HepG2 (cell line): ENCODE results near the gene LGALS8. TPM values are rescaled to one million over a fixed set of nuclear protein-coding genes. Genes with fewer than 3 reads are reported as not detected.
"Not testable (repeated sequence)": the region's sequence is repeated elsewhere in the genome, so short reads cannot be mapped to it uniquely, and the experiment has no call there.

Experiments
- ATAC-seq: fragments of 200-7000 bp; cut with Tn5 transposase; 3 replicates; pipeline ENCODE4 v1.9.1; 2020; ENCODE audit warnings: mild to moderate bottlenecking, moderate library complexity
- BruUV-seq: library from RNA; stranded (reverse); fragments of 400-500 nt; replicated peaks from 2 replicates; lab custom pipeline; 2021; lab: Mats Ljungman, UMichigan
- CTCF ChIA-PET: fragments of 300-600 bp; formaldehyde crosslinking; extraction: SDS; loops from one replicate; lab custom pipeline; 2021; ENCODE audit warnings: low total read pairs, inconsistent platforms, low intra/inter-chr PET ratio; lab: Yijun Ruan, JAX
- POLR2A ChIA-PET: fragments of 350-600 bp; sonication (Branson Sonifier 250); formaldehyde crosslinking; loops from one replicate; lab custom pipeline; 2020; ENCODE audit warnings: antibody characterized with exemption, inconsistent platforms; lab: Yijun Ruan, JAX
- DNase-seq: peaks from one replicate; pipeline ENCODE4 v3.0.0-alpha.2; 2015; ENCODE audit warnings: low spot score
- FAIRE-seq: peaks from 3 replicates; lab custom pipeline; 2011; peaks lifted over from hg19 to GRCh38; lab: Jason Lieb, UNC
- H2AFZ ChIP-seq: one replicate; pipeline ENCODE4 v1.6.1; 2011; ENCODE audit warnings: low read length, inconsistent platforms
- H3K27ac ChIP-seq: fragments of 300-600 bp; 3 replicates; pipeline ENCODE4 v1.8.0; 2011; ENCODE audit warnings: mixed run types, mild to moderate bottlenecking, mixed read lengths, low read length, inconsistent platforms; ENCODE audit not compliant: insufficient read depth; ENCODE audit errors: extremely low read length
- H3K27me3 ChIP-seq, 2 experiments: fragments of 200-600 bp in 1 of 2; 2 replicates in 1 of 2; 3 replicates in 1 of 2; pipeline versions ENCODE4 v1.6.0 to v1.8.0; 2011; ENCODE audit warnings: low read length in 2 of 2, mild to moderate bottlenecking in 2 of 2, moderate library complexity in 2 of 2, inconsistent platforms in 1 of 2; ENCODE audit not compliant: insufficient read depth in 2 of 2, control insufficient read depth in 1 of 2
- H3K36me3 ChIP-seq, 2 experiments: fragments of 200-600 bp in 1 of 2; replicated peaks in 1 of 2; 2 replicates in 1 of 2; 3 replicates in 1 of 2; pipeline versions ENCODE4 v1.5.1 to v1.8.0; 2011; ENCODE audit warnings: low read length in 2 of 2, inconsistent platforms in 1 of 2; ENCODE audit not compliant: insufficient read depth in 2 of 2, control insufficient read depth in 1 of 2
- H3K4me1 ChIP-seq: 2 replicates; pipeline ENCODE4 v1.5.1; 2012; ENCODE audit warnings: low read length, inconsistent platforms; ENCODE audit not compliant: insufficient read depth
- H3K4me2 ChIP-seq: 2 replicates; pipeline ENCODE4 v1.6.0; 2011; ENCODE audit warnings: low read depth, low read length, inconsistent platforms
- H3K4me3 ChIP-seq, 3 experiments: fragments of 200-600 bp in 1 of 3; sonication (generic), shearing (Covaris generic) in 1 of 3; replicated peaks in 1 of 3; 2 replicates each; pipeline ENCODE4 v1.5.1; 2011 to 2016; ENCODE audit warnings: low read length in 3 of 3, inconsistent platforms in 2 of 3, low read depth in 2 of 3, mild to moderate bottlenecking in 2 of 3, control low read depth in 1 of 3, mixed read lengths in 1 of 3; ENCODE audit not compliant: insufficient read depth in 1 of 3
- H3K79me2 ChIP-seq: one replicate; pipeline ENCODE4 v1.6.1; 2011; ENCODE audit warnings: low read length, inconsistent platforms; ENCODE audit not compliant: insufficient read depth
- H3K9ac ChIP-seq: 2 replicates; pipeline ENCODE4 v1.6.0; 2011; ENCODE audit warnings: mild to moderate bottlenecking, low read depth, low read length, inconsistent platforms; ENCODE audit not compliant: insufficient read depth
- H3K9me3 ChIP-seq: 2 replicates; pipeline ENCODE4 v1.5.1; 2012; ENCODE audit warnings: mild to moderate bottlenecking, low read length
- H4K20me1 ChIP-seq: 2 replicates; pipeline ENCODE4 v1.6.0; 2011; ENCODE audit warnings: inconsistent platforms, mild to moderate bottlenecking, low read length, moderate library complexity; ENCODE audit not compliant: insufficient read depth
- PAWR ChIP-seq: sonication (generic); formaldehyde crosslinking; IDR thresholded peaks from 2 replicates; pipeline ENCODE4 v1.4.0; 2020; ENCODE audit warnings: missing genetic modification reagents, mild to moderate bottlenecking, borderline replicate concordance
- SP2 ChIP-seq: sonication (generic); formaldehyde crosslinking; IDR thresholded peaks from 2 replicates; pipeline ENCODE4 v1.5.1; 2020; ENCODE audit warnings: mild to moderate bottlenecking, missing genetic modification reagents
- ZNF136 ChIP-seq: sonication (generic); formaldehyde crosslinking; IDR thresholded peaks from 2 replicates; pipeline ENCODE4 v1.8.1; 2022; ENCODE audit warnings: low read depth, mild to moderate bottlenecking, moderate library complexity, missing genetic modification reagents
- ZSCAN12 ChIP-seq: sonication (generic); formaldehyde crosslinking; IDR thresholded peaks from 2 replicates; pipeline ENCODE4 v1.9.0; 2021; ENCODE audit warnings: mild to moderate bottlenecking, missing genetic modification reagents
- WGBS: methylation state at CpG from one replicate; pipeline ENCODE4 v1.1.6; 2017; ENCODE audit warnings: low lambda C conversion rate; 5-methylcytosine and 5-hydroxymethylcytosine counted together
- in situ Hi-C: cut with HindIII; loops from 2 replicates; pipeline ENCODE4 v1.10.0; 2017; ENCODE audit warnings: low pct_unique_long_range_greater_than_20kb; ENCODE audit not compliant: extremely low pct_ligation_motif_present
- intact Hi-C: fragments of 100-400 bp; cut with micrococcal nuclease; formaldehyde crosslinking; loops from one replicate; pipeline ENCODE4 v1.10.0; 2022; ENCODE audit not compliant: unreplicated experiment
- polyA plus RNA-seq, 8 experiments: library from polyadenylated mRNA; depleted of rRNA in 3 of 8; stranded (reverse) in 7 of 8; unstranded in 1 of 8; fragments of >200 nt; fragmentation: Illumina TruSeq in 4 of 8; extraction: Trizol in 4 of 8; gene quantifications; 2 replicates each; pipeline versions ENCODE4 v1.2.1 to v1.2.3, GENCODE V29; 2011 to 2016; ENCODE audit warnings: low read depth in 4 of 8, missing spikeins in 1 of 8, mixed read lengths in 1 of 8; ENCODE audit not compliant: insufficient read depth in 1 of 8
- total RNA-seq, 5 experiments: library from RNA; depleted of rRNA; stranded (reverse); fragments of >200 nt; fragmentation: Illumina TruSeq; extraction: Trizol; gene quantifications; 2 replicates each; pipeline ENCODE4 v1.2.3, GENCODE V29; 2016; ENCODE audit warnings: low read depth in 1 of 5
- TF ChIP-seq, protein P1 (sequence below): sonication (generic); formaldehyde crosslinking; IDR thresholded peaks from 2 replicates; pipeline ENCODE4 v1.5.0; 2020; ENCODE audit warnings: mild to moderate bottlenecking, missing genetic modification reagents

LGALS8 gene
- total and polyA plus RNA-seq, 2 of the 13 experiments (the other 11 are each of a cell fraction or from before 2014, with no cell fraction given) = 29.3 to 185 TPM

DNA sequence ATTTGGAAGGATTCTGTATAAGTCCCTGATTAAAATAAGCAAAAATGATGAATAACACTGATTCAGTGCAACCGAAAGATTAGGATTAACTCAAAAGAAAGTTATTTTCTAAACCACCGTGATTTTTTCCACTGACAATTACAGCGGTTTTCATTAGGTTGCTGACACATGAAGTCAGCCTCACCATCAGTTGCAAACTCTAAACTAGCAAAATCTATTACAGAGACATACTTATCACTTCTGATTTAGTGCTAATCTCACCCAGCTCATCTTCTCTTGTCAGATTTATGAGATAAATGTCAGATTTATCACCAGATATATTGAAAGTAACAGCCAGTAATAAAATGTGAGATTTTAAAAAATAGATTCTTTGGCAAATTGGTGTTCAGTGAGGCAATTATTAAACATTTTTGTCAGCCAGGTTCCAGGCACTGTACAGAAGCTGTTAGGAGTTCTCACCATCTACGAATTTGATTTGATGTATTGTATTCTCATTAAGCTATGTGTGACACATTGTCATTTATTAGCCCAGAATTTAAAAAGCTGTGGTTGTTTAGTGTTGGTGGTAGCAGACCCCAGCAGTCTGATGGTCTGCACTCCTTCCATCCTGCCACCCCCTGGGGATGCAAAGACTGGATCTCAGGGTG is 37.3 kb upstream of the LGALS8 start:
- TF ChIP-seq ZNF136 (CRISPR knock-in tag) (no peak), ZSCAN12 (no peak), SP2 (CRISPR knock-in tag) (no peak), PAWR (CRISPR knock-in tag) (no peak)
- intact Hi-C loops = no loop called here
- H2AFZ ChIP-seq = no peak overlapping the region
- H3K4me3 ChIP-seq = no peak overlapping the region
- H3K9ac ChIP-seq = no peak overlapping the region
- ATAC-seq = no peak
- in situ Hi-C loops = no loop called here
- no TSS peak for BruUV-seq
- H3K4me1 ChIP-seq = peaks cover 20% of the 10 kb centered on the region
- ChIA-PET POLR2A (no interaction called here), CTCF (no interaction called here)
- no peak for DNase-seq
- no peaks in the 10 kb centered on the region for H3K27me3 ChIP-seq
- no peaks in the 10 kb centered on the region for H3K9me3 ChIP-seq
- FAIRE-seq = no peak
- H3K27ac ChIP-seq = no peak overlapping the region
- no peak overlapping the region for H3K4me2 ChIP-seq
- H3K36me3 ChIP-seq = no peaks in the 10 kb centered on the region
- no peaks in the 10 kb centered on the region for H4K20me1 ChIP-seq
- H3K79me2 ChIP-seq = no peaks in the 10 kb centered on the region
- 88% methylated on average over 4 of the region's 4 CpGs for WGBS

GRCh38 chr1:236489161-236489560 is 34.6 kb upstream of the LGALS8 start:
- WGBS = 90% methylated on average over 3 of the region's 3 CpGs
- DNase-seq, in situ Hi-C loops, ATAC-seq, H3K27me3 ChIP-seq, FAIRE-seq, H2AFZ ChIP-seq, intact Hi-C loops, H3K27ac ChIP-seq, H3K4me3 ChIP-seq, H3K36me3 ChIP-seq, BruUV-seq, H4K20me1 ChIP-seq, H3K9me3 ChIP-seq, H3K79me2 ChIP-seq, H3K4me2 ChIP-seq, H3K9ac ChIP-seq: not testable (repeated sequence)
- CTCF ChIA-PET = interaction anchor here (2.0 kb wide), 1 partner anchor 380 kb away, joined by 17 read pairs; no protein-coding TSS in a partner anchor
- TF ChIP-seq, protein P1, sequence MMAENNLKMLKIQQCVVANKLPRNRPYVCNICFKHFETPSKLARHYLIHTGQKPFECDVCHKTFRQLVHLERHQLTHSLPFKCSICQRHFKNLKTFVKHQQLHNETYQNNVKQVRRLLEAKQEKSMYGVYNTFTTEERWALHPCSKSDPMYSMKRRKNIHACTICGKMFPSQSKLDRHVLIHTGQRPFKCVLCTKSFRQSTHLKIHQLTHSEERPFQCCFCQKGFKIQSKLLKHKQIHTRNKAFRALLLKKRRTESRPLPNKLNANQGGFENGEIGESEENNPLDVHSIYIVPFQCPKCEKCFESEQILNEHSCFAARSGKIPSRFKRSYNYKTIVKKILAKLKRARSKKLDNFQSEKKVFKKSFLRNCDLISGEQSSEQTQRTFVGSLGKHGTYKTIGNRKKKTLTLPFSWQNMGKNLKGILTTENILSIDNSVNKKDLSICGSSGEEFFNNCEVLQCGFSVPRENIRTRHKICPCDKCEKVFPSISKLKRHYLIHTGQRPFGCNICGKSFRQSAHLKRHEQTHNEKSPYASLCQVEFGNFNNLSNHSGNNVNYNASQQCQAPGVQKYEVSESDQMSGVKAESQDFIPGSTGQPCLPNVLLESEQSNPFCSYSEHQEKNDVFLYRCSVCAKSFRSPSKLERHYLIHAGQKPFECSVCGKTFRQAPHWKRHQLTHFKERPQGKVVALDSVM = peak; percentile 19; the same call in 1 of the 2 replicates
- POLR2A ChIA-PET = interaction anchor here (2.6 kb wide), 1 partner anchor 89 kb away, joined by 9 read pairs; no protein-coding TSS in a partner anchor
- peaks cover 46% of the 10 kb centered on the region for H3K4me1 ChIP-seq
